ENCODE data around the gene RFTN2.

- TF ChIP-seq CTCF (conservative IDR thresholded peaks at IDR 0.05 in 1 of 2, IDR thresholded peaks at IDR 0.05 in 1 of 2; ENCODE audit: extremely low read depth in 1 of 2, insufficient read depth in 1 of 2, low read depth in 1 of 2, low read length in 2 of 2): no peak
- no peak for TF ChIP-seq EZH2 (IDR thresholded peaks at IDR 0.05; ENCODE audit: borderline replicate concordance, low read length)
Measured at GRCh38 chr2:197558393-197558792, 117.0 kb downstream of the RFTN2 start.
